OCI-LY1 (cell line): ENCODE results near the gene SBK2.

Experiments used
- H2AFZ ChIP-seq: fragments of 200-600 bp; sonication (generic), shearing (Covaris generic); 2 replicates; pipeline ENCODE4 v1.6.0; 2014; ENCODE audit warnings: antibody characterized with exemption, mild to moderate bottlenecking, low read length
- H3F3A ChIP-seq: fragments of 200-600 bp; sonication (generic), shearing (Covaris generic); 2 replicates; pipeline ENCODE4 v1.6.0; 2014; ENCODE audit warnings: mild to moderate bottlenecking, antibody characterized with exemption, low read length, moderate library complexity; ENCODE audit not compliant: insufficient read depth
- H3K27ac ChIP-seq: fragments of 200-600 bp; sonication (generic); 2 replicates; pipeline ENCODE4 v1.5.1; 2014; ENCODE audit warnings: low read length, mixed run types, mild to moderate bottlenecking, low read depth; ENCODE audit not compliant: poor library complexity, severe bottlenecking
- H3K27me3 ChIP-seq: fragments of 200-600 bp; sonication (generic); 2 replicates; pipeline ENCODE4 v1.6.0; 2014; ENCODE audit warnings: antibody characterized with exemption, mild to moderate bottlenecking, low read length, moderate library complexity; ENCODE audit not compliant: insufficient read depth
- H3K36me3 ChIP-seq: fragments of 200-600 bp; sonication (generic); 2 replicates; pipeline ENCODE4 v1.6.1; 2014; ENCODE audit warnings: mild to moderate bottlenecking, antibody characterized with exemption, low read length, moderate library complexity, mixed read lengths; ENCODE audit not compliant: insufficient read depth
- H3K4me1 ChIP-seq: fragments of 200-600 bp; sonication (generic); 2 replicates; pipeline ENCODE4 v1.5.1; 2014; ENCODE audit warnings: mild to moderate bottlenecking, low read length, moderate library complexity; ENCODE audit not compliant: insufficient read depth, severe bottlenecking
- H3K4me2 ChIP-seq: fragments of 200-600 bp; sonication (generic), shearing (Covaris generic); 2 replicates; pipeline ENCODE4 v1.6.1; 2014; ENCODE audit warnings: low read length
- H3K4me3 ChIP-seq: fragments of 200-600 bp; sonication (generic); 2 replicates; pipeline ENCODE4 v1.5.1; 2014; ENCODE audit warnings: low read length, low read depth, mild to moderate bottlenecking, mixed read lengths; ENCODE audit not compliant: poor library complexity, severe bottlenecking
- H3K79me2 ChIP-seq: fragments of 200-600 bp; shearing (Covaris generic); 2 replicates; pipeline ENCODE4 v1.6.1; 2016; ENCODE audit warnings: mixed run types, low read length, mixed read lengths; ENCODE audit not compliant: insufficient read depth
- H3K9ac ChIP-seq: fragments of 200-600 bp; sonication (generic), shearing (Covaris generic); 2 replicates; pipeline ENCODE4 v1.6.1; 2014; ENCODE audit warnings: mild to moderate bottlenecking, low read length, mixed read lengths
- H3K9me2 ChIP-seq: fragments of 200-600 bp; sonication (generic), shearing (Covaris generic); 2 replicates; pipeline ENCODE4 v1.6.1; 2014; ENCODE audit warnings: low read depth, mild to moderate bottlenecking, low read length, mixed read lengths
- H3K9me3 ChIP-seq: fragments of 200-600 bp; shearing (Covaris generic); 2 replicates; pipeline ENCODE4 v1.6.1; 2014; ENCODE audit warnings: low read length, mixed read lengths
- H4K20me1 ChIP-seq: fragments of 200-600 bp; sonication (generic), shearing (Covaris generic); 2 replicates; pipeline ENCODE4 v1.6.0; 2016; ENCODE audit warnings: mild to moderate bottlenecking, low read length; ENCODE audit not compliant: insufficient read depth
- CTCF ChIP-seq: fragments of 200-600 bp; sonication (generic), shearing (Covaris generic); IDR thresholded peaks from 2 replicates; pipeline ENCODE4 v1.5.1; 2017; ENCODE audit warnings: mild to moderate bottlenecking, antibody characterized with exemption, low read length, moderate library complexity, mixed read lengths
- EZH2 ChIP-seq: fragments of 200-600 bp; sonication (generic), shearing (Covaris generic); IDR thresholded peaks from 2 replicates; pipeline ENCODE4 v1.8.0; 2017; ENCODE audit warnings: borderline replicate concordance, mixed run types, mild to moderate bottlenecking, antibody characterized with exemption, low read length, moderate library complexity, mixed read lengths

SBK2 gene

DNA sequence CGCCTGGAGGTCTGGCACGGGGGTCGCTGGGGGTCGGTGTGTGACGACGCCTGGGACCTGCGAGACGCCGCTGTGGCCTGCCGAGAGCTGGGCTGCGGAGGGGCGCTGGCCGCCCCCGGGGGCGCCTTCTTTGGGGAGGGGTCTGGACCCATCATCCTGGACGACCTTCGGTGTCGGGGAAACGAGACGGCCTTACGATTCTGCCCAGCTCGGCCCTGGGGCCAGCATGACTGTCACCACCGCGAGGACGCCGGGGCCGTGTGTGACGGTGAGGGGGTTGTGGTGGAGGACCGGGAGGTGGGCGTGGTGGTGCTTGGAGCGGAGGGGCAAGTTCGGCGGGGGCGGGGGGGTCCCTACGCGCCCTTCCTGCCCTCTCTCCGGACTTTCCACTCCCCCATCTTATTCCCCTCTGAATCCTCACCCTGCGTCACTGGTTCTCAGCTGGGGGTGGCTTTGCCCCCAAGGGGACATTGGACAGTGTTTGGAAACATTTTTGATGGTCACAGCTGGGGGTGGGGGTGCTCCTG is 43.2 kb downstream of the SBK2 start:
- peaks cover 10% of the 10 kb centered on the region; the same call in 1 of the 2 replicates for H3K27me3 ChIP-seq
- no peak for TF ChIP-seq EZH2
- TF ChIP-seq CTCF, result no peak
- H3K79me2 ChIP-seq, result no peaks in the 10 kb centered on the region
- H3F3A ChIP-seq, result no peaks in the 10 kb centered on the region
- H3K36me3 ChIP-seq, result no peaks in the 10 kb centered on the region
- no peaks in the 10 kb centered on the region for H3K9me2 ChIP-seq
- H3K4me3 ChIP-seq, result no peak overlapping the region
- no peaks in the 10 kb centered on the region for H3K4me1 ChIP-seq
- no peak overlapping the region for H3K4me2 ChIP-seq
- no peak overlapping the region for H3K27ac ChIP-seq
- no peak overlapping the region for H2AFZ ChIP-seq
- H4K20me1 ChIP-seq, result no peaks in the 10 kb centered on the region
- no peaks in the 10 kb centered on the region for H3K9me3 ChIP-seq
- H3K9ac ChIP-seq, result no peak overlapping the region

GRCh38 chr19:55493052-55493644 is 43.8 kb downstream of the SBK2 start:
- H3K36me3 ChIP-seq, result no peaks in the 10 kb centered on the region
- no peak overlapping the region for H3K4me2 ChIP-seq
- H3K4me3 ChIP-seq, result no peak overlapping the region
- no peaks in the 10 kb centered on the region for H3F3A ChIP-seq
- no peak overlapping the region for H3K27ac ChIP-seq
- no peaks in the 10 kb centered on the region for H3K9me2 ChIP-seq
- TF ChIP-seq EZH2 (no peak), CTCF (no peak)
- no peak overlapping the region for H2AFZ ChIP-seq
- peaks cover 10% of the 10 kb centered on the region; the same call in 1 of the 2 replicates for H3K27me3 ChIP-seq
- no peaks in the 10 kb centered on the region for H3K9me3 ChIP-seq
- no peaks in the 10 kb centered on the region for H3K4me1 ChIP-seq
- H3K79me2 ChIP-seq, result no peaks in the 10 kb centered on the region
- no peaks in the 10 kb centered on the region for H4K20me1 ChIP-seq
- H3K9ac ChIP-seq, result no peak overlapping the region

DNA sequence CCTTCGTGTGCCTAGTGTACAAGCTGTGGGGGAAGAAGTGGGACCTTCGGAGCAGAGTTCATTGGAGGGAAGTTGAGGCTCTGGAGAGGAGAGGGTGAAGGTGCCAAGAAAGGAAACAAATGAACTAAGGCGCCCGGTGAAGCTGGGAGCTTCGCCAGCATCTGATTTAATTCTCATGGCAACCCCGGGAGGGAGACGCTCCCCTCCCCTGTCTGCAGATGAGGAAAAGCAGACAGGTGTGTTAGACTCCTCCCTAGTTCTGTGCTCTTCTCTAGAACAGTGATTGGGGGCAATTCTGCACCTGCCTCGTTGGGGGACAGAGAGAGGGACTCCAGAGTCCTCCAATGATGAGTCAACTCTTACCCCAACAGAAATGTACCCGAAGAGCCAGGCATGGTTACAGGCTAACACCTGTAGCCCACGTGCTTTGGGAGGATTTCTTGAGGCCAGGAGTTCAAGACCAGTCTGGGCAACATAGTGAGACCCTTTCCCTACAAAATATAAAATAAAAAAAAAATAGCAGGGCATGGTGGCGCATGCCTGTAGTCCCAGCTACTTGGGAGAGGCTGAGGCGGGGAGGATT is 44.5 kb downstream of the SBK2 start:
- no peak overlapping the region for H3K4me3 ChIP-seq
- H4K20me1 ChIP-seq, result no peaks in the 10 kb centered on the region
- H3K4me1 ChIP-seq, result no peaks in the 10 kb centered on the region
- no peaks in the 10 kb centered on the region for H3F3A ChIP-seq
- TF ChIP-seq CTCF, result no peak
- H3K27me3 ChIP-seq, result peaks cover 10% of the 10 kb centered on the region; the same call in 1 of the 2 replicates
- H3K27ac ChIP-seq, result no peak overlapping the region
- no peaks in the 10 kb centered on the region for H3K79me2 ChIP-seq
- H3K36me3 ChIP-seq, result no peaks in the 10 kb centered on the region
- H3K4me2 ChIP-seq, result no peak overlapping the region
- no peaks in the 10 kb centered on the region for H3K9me3 ChIP-seq
- no peak overlapping the region for H3K9ac ChIP-seq
- no peaks in the 10 kb centered on the region for H3K9me2 ChIP-seq
- no peak overlapping the region for H2AFZ ChIP-seq
